GM21390 (cell line): ENCODE measurements around the gene NPIPA8.
"Not testable (repeated sequence)": the region's sequence is repeated elsewhere in the genome, so short reads cannot be mapped to it uniquely, and the experiment has no call there.

ENCODE experiments used
- ATAC-seq: cut with Tn5 transposase; IDR thresholded peaks from one replicate; pipeline ENCODE4 v1.9.1; 2021; ENCODE audit not compliant: unreplicated experiment

The NPIPA8 gene

DNA sequence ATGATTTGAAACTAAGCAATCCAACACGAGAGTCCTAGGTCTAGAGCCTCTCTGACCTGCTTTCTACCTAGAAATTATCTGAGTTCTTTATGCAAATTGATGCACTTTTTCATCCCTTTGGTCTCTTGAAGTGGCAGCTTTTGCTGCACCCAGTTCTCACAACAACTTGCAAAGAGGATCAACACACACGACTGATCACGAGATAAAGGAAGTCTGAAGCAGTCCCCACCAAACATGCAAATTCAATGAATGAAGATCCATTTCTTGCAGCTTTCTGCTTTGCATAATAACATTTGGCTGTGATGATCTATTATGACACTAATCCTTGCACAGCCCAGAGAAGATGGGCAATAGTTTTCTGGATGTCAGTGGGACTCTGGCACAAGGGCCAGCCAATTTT, 56.2 kb downstream of the NPIPA8 start:
- ATAC-seq = not testable (repeated sequence)

- not testable (repeated sequence) for ATAC-seq
Measured at GRCh38 chr16:18276756-18277155, 59.8 kb downstream of the NPIPA8 start.

DNA sequence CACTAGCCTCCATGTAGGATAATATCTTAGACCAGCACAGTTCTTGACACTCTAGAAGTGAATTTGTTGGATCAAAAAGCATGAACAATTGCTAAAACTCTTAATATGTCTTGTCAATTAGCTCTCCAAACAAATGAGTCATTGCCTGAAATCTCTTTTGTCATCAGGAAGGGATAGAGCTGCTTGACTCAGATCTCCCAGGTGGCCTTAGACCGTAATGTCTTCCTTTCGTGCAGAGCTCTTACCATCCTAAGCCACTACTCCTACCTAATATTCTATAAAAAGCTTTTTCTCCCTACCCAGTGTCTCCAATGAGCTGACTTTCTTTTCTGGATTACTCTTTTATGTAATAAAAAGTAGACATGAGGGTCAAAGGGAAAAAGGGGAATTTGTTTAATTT, 66.4 kb downstream of the NPIPA8 start:
- not testable (repeated sequence) for ATAC-seq
